Measurements from ENCODE around the gene TRIM50.
"Not testable (repeated sequence)": the region's sequence is repeated elsewhere in the genome, so short reads cannot be mapped to it uniquely, and the experiment has no call there.

Gene TRIM50

DNA sequence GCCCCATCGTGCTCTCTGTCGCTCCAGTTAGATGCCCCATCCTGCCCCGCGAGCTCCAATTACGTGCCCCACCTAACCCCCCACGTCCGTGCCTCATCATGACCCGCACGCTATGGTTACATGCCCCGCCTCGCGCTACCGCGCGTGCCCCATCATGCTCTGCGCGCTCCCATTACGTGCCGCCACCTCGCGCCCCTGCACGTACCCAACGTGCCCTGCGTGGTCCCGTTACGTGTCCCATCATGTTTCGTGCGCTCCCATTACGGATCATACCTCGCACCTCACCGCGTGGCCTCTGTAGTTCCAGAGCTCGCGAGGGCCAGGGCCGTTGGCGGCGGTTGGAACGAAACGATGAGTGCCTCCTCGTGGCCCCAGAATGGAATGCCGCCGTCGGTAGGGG lies at the start of gene TRIM50, which contains the start of gene FKBP6:
Gene TRIM50, minus strand, starts transcription at position 161 of the 400 bp plus-strand sequence. CDS start 3,295 bp downstream, outside the sequence.
Gene FKBP6, plus strand, starts transcription at position 240 of the 400 bp plus-strand sequence. CDS start 268 bp downstream, outside the sequence.
- DNase-seq: not testable (repeated sequence)

DNA sequence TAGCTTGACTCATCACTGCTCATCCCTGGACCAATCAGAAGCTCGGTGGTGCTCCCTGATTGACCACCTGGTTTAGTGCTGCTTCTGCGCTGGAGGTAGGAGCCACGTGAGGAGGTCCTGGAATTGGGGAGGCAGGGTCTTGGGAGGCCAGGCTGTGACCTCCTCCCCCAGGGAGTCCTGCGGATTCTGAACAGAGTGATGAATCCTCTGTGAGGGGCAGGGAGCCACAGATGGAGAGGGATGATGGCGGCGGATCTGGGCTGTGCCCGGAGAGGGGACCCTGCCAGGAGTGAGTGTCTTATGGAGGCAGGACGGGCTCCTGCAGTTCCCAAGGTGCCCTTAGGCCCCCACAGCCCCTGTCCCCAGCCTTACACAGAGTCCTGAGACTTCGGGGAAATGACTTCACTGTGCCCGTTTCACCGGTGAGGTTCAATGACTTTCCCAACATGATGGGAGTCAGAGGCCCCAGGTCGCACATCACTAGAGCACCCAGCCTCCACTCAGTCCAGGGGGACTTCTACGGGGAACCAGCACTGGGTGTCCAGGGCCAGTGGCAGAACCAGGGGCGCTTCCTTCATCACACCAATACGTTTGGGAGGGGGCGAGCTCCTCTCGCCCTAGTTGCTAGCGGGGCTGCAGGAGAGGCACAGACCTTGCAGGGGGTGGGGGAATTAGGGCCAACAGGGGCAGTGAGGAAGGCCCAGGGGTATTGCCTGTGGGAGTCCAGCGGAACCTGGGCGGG lies 49.0 kb upstream of the TRIM50 start:
- DNase-seq: no peak

DNA sequence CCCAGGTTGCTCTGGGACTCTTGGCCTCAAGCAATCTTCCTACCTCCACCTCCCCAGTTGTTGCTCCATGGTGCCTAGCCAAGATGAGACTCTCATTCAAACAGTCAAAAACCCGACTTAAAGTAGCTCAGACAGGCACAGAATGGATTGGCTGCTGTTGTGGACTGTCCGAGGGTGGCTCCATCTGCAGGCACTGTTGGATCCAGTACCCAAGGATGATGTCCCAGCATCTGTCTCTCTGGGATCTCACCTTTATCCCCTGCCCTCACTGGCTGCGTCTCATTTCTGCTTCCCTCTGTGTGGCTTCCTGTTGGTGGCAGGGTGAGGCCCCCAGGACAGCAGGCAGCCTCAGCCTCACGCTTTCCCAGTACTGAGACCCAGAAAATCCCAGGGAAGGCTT lies 48.4 kb upstream of the TRIM50 start:
- not testable (repeated sequence) for DNase-seq

DNA sequence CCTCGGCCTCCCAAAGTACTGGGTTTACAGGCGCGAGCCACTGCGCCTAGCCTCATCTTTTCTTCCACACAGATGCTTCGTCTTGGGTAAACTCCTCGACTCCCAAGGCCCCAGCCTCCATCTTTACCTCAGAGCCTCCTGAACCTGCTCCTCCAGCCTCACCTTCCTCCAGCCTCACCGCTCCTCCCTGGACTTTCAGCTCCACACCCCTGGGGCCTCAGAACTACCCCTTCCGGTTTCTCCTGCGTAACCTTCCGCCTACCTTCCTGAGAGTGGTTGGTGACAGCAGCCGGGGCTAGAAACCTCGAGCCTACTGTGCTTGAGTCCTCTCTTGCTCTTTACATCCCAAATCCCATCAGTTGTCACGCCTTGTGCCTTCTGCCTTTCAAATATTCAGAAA lies 45.9 kb upstream of the TRIM50 start:
- DNase-seq: no peak

DNA sequence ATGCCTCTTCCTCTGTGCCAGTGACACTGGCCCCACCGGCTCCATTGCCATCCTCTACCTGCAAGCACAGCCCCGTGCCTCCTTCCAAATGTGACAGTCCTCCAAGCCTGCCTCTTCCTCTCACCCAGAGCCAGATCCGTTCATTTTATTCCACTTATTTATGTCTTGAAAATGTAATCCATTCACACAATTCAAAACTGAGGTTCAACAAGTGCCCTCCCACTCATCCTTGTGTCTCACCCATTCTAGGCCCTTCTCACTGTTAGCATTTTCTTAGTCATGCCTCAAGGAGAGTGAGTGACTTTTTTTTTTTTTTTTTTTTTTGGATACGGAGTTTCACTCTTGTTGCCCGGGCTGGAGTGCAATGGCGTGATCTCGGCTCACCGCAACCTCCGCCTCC lies 41.7 kb upstream of the TRIM50 start:
- no peak for DNase-seq

DNA sequence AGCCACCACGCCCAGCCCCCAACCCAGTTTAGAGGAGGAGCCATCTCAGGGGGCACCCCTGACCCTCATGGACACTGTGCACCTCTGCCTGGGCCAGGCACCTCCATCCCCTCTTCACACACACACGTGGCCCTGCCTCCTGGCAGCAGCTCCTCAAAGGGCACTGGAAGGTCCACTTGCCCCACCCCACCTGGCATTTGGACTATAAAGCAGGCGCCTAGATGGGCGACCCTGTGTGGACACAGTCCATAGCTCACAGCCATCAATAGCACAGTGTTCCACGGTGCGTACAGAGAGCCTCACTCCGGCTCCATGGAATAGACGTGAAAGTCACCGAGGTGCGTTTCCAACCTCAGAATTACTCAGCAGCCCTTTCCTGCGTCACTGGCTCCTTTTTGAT lies 41.1 kb upstream of the TRIM50 start:
- no peak for DNase-seq

DNA sequence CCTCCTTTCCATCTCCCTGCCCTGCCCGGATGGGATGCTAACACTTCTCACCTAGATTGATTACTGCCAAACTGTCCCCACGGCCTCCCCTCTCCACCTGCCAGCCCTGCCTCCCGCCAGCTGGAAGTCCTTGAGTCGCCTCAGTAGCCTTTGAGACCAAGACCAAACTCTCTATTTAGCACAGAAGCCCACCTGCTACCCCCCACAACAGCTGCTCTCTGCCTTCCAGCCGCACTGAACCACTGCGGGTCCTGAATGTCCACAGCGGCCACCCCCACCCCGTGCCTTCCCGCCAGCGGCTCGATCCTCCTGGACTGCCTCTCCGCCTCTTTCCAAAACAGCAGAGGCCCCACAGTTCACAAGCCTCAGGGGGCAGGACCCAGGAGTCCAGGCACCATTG lies 39.1 kb upstream of the TRIM50 start:
- DNase-seq: no peak

DNA sequence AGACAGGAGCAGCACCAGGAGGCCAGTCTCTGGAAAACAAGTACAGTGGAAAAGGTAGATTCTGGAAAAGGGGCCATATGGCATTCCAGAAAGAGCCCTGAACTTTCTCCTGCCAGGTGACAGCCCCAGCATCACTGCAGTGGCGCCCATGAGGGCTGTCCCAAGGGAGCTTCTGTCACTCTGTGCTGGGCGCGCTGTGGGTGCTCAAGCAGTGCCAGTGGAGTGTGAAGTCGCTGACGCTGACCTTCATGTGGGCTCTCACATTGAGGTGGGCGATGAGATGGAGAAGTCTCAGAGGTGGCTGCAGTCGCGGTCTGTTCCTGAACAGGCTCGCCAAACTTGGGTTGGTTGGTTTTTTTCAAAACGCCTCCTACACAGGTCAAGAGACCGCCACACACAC lies 38.2 kb upstream of the TRIM50 start:
- DNase-seq: no peak

DNA sequence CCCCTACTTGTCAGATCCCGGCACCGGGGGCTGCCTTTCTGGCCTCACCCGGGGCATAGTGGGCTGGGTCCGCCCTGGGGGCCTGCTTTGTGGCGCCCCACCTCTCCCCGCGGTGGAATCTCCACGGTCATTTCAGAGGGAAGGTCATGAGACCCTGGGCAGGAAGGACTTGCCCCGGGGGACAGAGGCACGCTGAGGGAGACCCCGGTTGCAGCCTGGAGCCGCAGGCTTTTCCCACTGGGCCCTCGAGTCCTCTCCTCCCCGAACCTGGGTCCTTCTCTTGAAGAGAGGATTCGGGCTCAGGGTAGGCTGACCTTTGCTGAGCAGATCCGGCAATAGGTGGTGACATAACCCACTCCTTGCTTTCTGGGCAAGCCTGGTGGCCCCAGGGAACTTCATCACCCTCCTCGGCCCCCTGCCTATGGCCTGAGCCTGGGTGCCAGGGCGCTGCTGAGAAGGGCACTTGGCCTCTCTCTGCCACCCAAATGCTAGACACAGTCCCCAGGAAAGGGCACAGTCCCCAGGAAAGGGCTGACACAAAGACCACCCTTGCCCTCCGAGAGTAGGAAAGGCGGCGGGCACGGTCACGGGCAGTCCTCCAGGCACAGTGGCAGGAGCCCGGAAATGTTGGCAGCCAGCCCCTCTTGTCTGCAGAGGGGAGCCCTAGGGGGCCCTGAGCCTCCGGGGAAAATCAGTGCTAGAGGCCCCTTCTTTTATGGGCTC lies 36.3 kb upstream of the TRIM50 start:
- no peak for DNase-seq

DNA sequence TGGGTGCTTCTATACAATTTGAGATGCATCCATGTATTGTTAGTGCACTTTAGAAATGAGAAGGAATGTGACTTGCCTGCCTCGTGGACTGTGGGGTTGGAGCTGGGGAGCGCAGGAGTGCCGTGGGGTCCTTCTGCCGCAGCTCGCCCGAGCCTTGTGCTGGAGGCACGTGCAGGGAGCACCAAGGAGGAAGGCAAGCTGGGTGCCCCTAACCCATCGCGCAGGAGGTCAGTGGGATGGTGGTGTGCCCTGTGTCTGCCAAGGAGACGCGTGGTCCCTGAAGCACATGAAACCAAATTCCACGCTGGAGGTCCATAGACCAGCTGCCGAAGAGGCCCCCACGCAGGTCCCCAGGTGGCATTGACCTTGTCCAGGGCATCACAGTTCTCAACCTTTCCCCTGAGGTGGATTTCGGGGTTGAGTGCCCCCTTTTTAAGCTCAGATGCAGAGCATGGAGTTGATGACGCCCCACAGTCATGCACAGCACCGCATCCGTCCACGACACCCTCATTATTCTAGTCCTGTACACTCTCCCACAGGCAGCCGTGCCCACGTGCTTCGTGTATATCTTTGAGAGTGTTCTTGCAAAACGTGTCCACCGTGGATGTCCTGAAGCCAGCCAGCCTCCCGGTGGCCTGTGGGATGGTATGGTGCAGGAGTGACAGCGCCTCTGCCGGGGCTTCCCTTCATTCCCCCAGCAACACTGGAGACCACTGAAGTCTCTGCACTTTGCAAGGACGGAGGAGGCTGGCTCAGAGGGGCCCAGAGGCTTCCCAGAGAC lies 35.5 kb upstream of the TRIM50 start:
- DNase-seq: no peak

DNA sequence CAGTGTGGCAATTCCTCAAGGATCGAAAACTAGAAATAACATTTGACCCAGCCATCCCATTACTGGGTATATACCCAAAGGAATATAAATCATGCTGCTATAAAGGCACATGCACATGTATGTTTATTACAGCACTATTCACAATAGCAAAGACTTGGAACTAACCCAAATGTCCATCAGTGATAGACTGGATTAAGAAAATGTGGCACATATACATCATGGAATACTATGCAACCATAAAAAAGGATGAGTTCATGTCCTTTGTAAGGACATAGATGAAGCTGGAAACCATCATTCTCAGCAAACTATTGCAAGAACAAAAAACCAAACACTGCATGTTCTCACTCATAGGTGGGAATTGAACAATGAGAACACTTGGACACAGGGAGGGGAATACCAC lies 32.7 kb upstream of the TRIM50 start:
- not testable (repeated sequence) for DNase-seq

DNA sequence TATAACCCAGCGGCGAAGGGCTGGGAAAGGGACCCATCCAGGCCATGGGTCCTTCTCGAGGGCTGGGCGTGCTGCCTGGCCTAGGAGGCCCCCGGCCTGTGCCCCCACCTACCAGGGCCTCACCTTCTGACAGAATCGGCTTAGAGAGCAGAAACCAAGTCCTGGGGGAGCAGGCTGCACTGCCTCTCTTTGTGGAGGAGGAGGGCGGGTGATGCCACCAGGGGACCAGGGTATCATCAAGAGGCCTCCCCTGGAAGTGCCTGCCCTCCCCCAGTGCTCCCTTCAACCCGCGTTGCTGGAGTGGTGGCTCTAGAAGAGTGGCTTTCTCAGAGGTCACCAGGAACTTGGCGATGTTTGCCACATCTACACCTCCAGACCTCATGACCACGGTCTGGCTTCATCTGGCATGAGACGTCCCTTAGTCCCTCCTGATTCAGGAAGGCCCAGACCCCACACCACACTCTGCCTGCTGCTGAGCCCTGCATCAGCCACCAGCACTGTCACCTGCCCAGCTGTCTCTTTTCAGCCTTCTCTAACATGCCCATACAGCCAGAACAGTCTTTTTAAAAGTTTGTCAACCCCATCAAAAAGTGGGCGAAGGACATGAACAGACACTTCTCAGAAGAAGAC lies 32.0 kb upstream of the TRIM50 start:
- no peak for DNase-seq

DNA sequence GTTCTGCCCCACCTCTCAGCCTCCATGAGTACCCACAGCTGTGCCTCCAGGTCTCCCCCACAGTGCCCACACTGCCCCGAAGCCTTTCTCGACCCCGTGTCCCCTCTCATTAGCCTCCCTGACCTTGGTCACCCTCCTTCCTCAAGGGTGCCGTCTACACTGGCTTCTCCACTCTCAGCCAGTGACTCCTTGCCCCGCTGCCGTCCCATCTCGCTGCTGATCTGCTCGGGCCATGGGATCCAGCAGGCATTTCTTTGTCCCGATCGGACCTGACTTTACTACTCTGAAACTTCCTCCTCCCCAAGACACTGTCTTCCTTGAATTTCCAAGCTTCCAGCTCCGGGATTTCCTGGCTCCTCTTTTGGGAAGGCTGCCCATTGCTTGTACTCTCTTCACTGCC lies 31.4 kb upstream of the TRIM50 start:
- DNase-seq: no peak

DNA sequence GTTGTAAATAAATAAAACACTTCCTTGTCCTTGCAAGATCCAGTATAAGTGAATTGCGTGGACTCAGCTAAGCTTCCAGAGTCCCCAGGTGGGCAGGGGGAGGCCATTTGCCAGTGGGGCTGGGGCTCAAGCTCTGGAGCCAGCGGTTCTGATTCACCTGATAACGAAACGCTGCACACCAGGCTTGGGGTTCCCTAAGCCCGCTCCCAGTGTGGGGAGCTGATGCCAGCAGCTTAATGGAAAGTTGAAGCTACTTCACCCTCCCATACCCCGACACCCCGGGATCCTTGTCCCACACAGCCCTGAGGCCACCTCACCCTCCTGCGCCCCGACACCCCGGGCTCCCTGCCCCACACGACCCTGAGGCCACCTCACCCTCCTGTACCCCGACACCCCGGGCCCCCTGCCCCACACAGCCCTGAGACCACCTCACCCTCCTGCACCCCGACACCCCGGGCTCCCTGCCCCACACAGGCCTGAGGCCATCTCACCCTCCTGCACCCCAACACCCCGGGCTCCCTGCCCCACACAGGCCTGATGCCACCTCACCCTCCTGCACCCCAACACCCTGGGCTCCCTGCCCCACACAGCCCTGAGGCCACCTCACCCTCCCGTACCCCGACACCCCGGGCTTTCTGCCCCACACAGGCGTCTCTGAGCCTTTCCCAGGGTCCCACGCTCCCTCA lies 30.9 kb upstream of the TRIM50 start:
- DNase-seq: no peak

DNA sequence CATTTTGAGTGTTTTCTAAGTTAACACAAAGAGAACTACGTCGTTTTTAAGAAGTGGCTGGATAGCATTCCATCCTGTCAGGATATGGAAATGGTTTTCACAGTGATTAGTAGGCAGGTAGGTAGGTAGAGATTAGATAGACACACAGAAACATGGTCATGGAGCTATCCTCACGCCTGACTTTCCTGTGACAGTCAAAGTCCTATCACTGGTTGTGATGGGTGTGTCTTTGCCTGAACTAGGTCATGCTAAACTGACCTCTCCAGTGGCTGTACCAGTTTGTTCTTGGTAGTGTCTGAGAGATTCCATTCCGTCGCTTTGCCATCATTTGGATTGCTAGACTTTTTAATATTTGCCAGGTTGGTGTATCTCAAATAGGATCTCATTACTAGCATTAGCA lies 28.3 kb upstream of the TRIM50 start:
- DNase-seq: no peak

DNA sequence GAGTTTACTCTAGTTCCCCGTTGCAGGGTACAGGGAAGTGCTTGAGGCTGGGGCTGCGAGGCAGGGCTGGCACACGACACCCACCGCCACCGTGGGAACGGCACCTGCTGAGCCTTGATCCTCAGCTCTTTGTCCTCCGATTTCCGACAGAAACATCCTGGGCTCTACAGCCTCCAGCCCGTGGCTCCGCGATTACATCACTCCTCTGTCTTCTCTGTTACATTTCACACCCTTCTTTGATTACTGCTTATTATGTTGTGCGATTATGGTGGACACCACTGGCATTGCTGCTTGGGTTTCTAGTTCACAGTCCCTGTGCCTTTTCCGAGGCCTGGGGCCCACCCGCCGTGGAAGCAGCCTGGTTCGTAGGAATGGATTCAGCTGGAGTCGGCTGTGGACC lies 26.9 kb upstream of the TRIM50 start:
- DNase-seq: no peak

DNA sequence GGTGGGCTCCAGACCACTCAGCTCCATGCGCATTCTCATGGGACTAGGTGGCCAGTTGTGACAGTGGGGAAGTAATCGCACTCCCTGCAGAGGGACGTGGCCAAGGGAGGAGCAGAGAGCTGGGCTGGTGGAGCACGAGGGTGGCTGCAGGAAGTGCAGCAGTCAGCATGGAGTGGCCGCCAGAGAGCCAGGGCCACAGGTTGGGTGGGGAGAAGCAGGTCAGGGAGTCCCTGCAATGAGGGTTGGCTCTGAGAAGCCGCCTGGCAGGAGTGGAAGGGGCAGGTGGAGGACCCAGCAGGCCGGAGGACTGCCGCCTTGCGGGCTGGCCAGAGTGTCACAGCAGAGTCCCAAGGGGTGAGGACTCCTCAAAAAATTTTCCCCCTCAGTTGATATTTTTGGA lies 26.3 kb upstream of the TRIM50 start:
- DNase-seq: no peak

DNA sequence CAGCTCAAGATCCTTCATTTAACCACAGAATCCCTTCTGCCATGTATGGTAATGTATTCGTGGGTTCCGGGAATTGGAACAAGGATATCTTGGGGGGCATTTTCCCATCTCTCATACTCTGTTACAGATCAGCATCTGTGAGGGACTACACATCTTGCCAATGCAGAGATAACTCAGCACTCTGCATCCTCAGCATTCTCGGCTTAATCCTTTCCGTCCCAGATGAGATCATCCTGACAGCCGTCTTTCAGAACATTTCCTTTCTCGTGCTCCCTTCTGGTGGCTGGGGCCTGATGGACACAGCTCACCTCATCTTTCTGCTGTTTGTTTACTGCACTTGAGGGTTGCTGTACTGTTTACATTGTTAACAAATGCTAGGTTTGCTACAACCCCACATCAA lies 25.4 kb upstream of the TRIM50 start:
- no peak for DNase-seq

DNA sequence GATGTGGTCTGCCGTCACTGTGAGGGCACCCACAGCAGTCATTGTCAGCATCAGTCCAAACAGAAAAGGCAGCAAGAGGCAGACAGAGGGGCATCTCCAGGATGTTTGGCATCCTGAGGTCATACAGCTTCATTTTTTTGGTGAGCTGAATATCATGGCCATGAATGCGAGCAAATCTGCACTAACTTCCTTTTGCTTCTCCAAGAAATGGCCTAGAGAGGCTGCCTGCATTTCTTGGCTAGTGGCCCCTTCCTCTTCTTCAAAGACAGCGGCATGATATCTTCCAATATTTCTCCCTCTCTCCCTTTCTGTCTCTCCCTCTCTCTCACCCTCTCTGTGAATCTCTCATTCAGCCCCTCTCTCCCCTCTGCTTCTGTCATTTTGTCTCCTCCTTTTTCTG lies 24.9 kb upstream of the TRIM50 start:
- no peak for DNase-seq

DNA sequence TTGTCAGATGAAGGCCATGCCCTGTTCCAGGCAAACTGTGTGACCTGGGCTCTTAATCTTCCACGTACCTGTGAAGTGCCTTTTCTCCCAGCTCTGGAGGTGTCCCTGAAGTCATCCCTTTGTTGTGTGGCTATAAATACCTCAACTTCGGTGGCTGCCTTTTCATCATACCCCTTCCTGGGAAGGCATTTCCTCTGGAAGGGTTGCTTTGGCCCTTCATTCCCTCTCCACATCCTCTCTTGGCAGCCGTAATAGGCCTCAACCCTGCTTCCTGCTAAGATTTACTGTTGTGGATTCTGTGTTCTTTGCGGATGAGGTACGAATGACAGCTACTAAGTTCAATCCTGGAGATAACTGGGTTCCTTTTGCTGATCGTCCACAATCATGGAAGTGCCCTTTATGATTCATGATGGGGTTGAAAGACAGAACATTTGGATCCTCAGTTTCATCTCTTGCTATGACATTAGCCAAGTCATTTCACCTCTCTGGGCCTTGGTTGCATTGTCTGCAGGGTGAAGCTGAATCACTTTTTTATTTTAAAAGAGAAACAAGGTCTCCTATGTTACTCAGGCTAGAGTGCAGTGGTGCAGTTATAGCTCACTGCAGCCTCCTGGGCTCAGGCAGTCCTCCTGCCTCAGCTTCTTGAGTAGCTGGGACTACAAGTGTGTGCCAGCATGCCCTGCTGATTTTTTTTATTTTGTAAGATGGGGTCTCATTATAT lies 23.7 kb upstream of the TRIM50 start:
- DNase-seq: no peak

DNA sequence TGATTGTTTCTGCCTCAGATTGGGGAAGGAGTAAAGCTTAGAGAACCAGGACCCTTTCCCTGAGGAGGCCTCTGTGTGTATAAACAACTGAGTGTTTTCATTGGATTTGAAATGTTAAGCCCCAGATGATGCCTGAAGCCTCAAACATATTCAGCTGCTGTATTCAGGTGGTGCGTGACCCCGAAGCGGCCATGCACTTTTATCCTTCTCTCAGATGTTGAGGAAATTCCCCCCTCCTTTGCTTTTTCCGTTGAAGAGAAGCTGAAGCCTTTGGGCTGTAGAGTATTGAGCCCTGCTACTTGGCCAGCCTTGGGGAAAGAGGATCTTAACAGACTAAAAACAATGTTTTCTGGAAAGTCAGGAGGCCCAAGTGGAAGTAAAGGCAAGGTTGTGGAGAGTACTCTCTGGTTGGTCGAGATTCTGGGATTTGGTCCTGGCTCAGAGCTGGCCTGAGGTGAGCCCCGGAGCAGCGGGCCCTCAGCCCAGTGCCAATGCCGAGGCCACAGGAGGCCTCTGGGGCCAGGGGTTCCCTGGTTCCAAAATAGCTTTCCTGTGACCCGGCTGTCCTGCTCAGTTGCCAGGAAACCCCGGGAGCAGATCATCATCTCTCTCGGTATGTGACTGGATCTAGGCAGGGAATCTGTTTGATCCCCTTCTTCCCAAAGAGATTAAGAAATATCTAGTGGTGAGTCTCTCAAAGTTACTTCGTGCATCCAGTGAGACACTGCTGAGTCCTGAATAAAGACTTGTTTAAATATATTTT lies 22.6 kb upstream of the TRIM50 start:
- no peak for DNase-seq
